Measurements from ENCODE around the gene CDK12.

GRCh38 chr17:39556423-39556822, 95.1 kb downstream of the CDK12 start:
- TF ChIP-seq ZNF274 (IDR thresholded peaks at IDR 0.05; ENCODE audit: low read depth, low read length) (no peak), TCF7L2 (IDR thresholded peaks at IDR 0.05; ENCODE audit: borderline replicate concordance, extremely low read depth, insufficient read depth, insufficient read length) (no peak), ZBTB33 (IDR thresholded peaks at IDR 0.05; ENCODE audit: extremely low read depth, insufficient replicate concordance, low read length) (no peak), CEBPB (IDR thresholded peaks at IDR 0.05; ENCODE audit: low read depth) (no peak), ZFX (IDR thresholded peaks at IDR 0.05) (no peak), YY1 (IDR thresholded peaks at IDR 0.05; ENCODE audit: extremely low read depth, insufficient replicate concordance, low read depth, low read length) (no peak), EZH2 (IDR thresholded peaks at IDR 0.05) (no peak), POLR2A (IDR thresholded peaks at IDR 0.05; ENCODE audit: borderline replicate concordance, extremely low read depth, insufficient read depth, insufficient read length) (no peak), POLR2AphosphoS5 (IDR thresholded peaks at IDR 0.05; ENCODE audit: low read depth, low read length) (no peak), ATF3 (IDR thresholded peaks at IDR 0.05) (no peak)
- TF ChIP-seq, protein P1, sequence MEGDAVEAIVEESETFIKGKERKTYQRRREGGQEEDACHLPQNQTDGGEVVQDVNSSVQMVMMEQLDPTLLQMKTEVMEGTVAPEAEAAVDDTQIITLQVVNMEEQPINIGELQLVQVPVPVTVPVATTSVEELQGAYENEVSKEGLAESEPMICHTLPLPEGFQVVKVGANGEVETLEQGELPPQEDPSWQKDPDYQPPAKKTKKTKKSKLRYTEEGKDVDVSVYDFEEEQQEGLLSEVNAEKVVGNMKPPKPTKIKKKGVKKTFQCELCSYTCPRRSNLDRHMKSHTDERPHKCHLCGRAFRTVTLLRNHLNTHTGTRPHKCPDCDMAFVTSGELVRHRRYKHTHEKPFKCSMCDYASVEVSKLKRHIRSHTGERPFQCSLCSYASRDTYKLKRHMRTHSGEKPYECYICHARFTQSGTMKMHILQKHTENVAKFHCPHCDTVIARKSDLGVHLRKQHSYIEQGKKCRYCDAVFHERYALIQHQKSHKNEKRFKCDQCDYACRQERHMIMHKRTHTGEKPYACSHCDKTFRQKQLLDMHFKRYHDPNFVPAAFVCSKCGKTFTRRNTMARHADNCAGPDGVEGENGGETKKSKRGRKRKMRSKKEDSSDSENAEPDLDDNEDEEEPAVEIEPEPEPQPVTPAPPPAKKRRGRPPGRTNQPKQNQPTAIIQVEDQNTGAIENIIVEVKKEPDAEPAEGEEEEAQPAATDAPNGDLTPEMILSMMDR (IDR thresholded peaks at IDR 0.05 in 2 of 3, conservative IDR thresholded peaks at IDR 0.05 in 1 of 3; ENCODE audit: borderline replicate concordance in 1 of 3, insufficient read depth in 1 of 3, low read depth in 2 of 3, low read length in 2 of 3): no peak
- TF ChIP-seq, protein P2, sequence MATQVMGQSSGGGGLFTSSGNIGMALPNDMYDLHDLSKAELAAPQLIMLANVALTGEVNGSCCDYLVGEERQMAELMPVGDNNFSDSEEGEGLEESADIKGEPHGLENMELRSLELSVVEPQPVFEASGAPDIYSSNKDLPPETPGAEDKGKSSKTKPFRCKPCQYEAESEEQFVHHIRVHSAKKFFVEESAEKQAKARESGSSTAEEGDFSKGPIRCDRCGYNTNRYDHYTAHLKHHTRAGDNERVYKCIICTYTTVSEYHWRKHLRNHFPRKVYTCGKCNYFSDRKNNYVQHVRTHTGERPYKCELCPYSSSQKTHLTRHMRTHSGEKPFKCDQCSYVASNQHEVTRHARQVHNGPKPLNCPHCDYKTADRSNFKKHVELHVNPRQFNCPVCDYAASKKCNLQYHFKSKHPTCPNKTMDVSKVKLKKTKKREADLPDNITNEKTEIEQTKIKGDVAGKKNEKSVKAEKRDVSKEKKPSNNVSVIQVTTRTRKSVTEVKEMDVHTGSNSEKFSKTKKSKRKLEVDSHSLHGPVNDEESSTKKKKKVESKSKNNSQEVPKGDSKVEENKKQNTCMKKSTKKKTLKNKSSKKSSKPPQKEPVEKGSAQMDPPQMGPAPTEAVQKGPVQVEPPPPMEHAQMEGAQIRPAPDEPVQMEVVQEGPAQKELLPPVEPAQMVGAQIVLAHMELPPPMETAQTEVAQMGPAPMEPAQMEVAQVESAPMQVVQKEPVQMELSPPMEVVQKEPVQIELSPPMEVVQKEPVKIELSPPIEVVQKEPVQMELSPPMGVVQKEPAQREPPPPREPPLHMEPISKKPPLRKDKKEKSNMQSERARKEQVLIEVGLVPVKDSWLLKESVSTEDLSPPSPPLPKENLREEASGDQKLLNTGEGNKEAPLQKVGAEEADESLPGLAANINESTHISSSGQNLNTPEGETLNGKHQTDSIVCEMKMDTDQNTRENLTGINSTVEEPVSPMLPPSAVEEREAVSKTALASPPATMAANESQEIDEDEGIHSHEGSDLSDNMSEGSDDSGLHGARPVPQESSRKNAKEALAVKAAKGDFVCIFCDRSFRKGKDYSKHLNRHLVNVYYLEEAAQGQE (IDR thresholded peaks at IDR 0.05; ENCODE audit: low read depth): no peak
